Endodermal cell (in vitro differentiated cells): ENCODE results near the gene IPO11. TPM values are rescaled to one million over a fixed set of nuclear protein-coding genes. Genes with fewer than 3 reads are reported as not detected.

Source experiments
- DNase-seq: peaks from one replicate; pipeline ENCODE4 v3.0.0-alpha.2; 2017
- H3K27ac ChIP-seq: 2 replicates; pipeline ENCODE4 v1.5.1; 2013; ENCODE audit warnings: mild to moderate bottlenecking, low read depth, low read length, moderate library complexity
- H3K27me3 ChIP-seq: 2 replicates; pipeline ENCODE4 v1.6.1; 2013; ENCODE audit warnings: mild to moderate bottlenecking, low read length, moderate library complexity; ENCODE audit not compliant: insufficient read depth, control insufficient read depth, poor library complexity, severe bottlenecking
- H3K36me3 ChIP-seq: 2 replicates; pipeline ENCODE4 v1.7.0; 2013; ENCODE audit warnings: mild to moderate bottlenecking, low read length, moderate library complexity; ENCODE audit not compliant: control insufficient read depth, insufficient read depth
- H3K4me1 ChIP-seq: one replicate; pipeline ENCODE4 v1.7.0; 2013; ENCODE audit warnings: low read length; ENCODE audit not compliant: control insufficient read depth, insufficient read depth
- H3K4me3 ChIP-seq: 2 replicates; pipeline ENCODE4 v1.5.1; 2013; ENCODE audit warnings: mild to moderate bottlenecking, low read length, moderate library complexity
- H3K9ac ChIP-seq: 2 replicates; pipeline ENCODE4 v1.6.1; 2013; ENCODE audit warnings: mild to moderate bottlenecking, low read length, moderate library complexity; ENCODE audit not compliant: poor library complexity, severe bottlenecking; ENCODE audit errors: extremely low read depth
- H3K9me3 ChIP-seq: 2 replicates; pipeline ENCODE4 v1.6.1; 2013; ENCODE audit warnings: mild to moderate bottlenecking, low read length, moderate library complexity; ENCODE audit not compliant: control insufficient read depth
- H3K27ac Mint-ChIP-seq: 2 replicates; pipeline ENCODE4 v1.8.0; 2020; ENCODE audit warnings: mixed read lengths
- H3K27me3 Mint-ChIP-seq: 2 replicates; pipeline ENCODE4 v1.8.0; 2021; ENCODE audit warnings: mild to moderate bottlenecking, mixed read lengths; ENCODE audit not compliant: insufficient read depth
- H3K36me3 Mint-ChIP-seq: 2 replicates; pipeline ENCODE4 v1.8.0; 2020; ENCODE audit warnings: low read depth, mixed read lengths
- H3K4me1 Mint-ChIP-seq: 2 replicates; pipeline ENCODE4 v1.8.0; 2020; ENCODE audit warnings: mixed read lengths
- H3K4me3 Mint-ChIP-seq: 2 replicates; pipeline ENCODE4 v1.8.0; 2020; ENCODE audit warnings: mild to moderate bottlenecking, moderate library complexity, mixed read lengths
- H3K9me3 Mint-ChIP-seq: 2 replicates; pipeline ENCODE4 v1.8.0; 2020; ENCODE audit warnings: mild to moderate bottlenecking, mixed read lengths
- CTCF ChIP-seq: fragments of 200-600 bp; sonication (generic); conservative IDR thresholded peaks from 2 replicates; pipeline ENCODE4 v1.5.0; 2021; ENCODE audit warnings: antibody characterized with exemption, mild to moderate bottlenecking
- WGBS, 2 experiments: methylation state at CpG; one replicate each; pipeline versions ENCODE4 v1.1.5 to v1.1.7; 2013; ENCODE audit warnings: missing lambda C conversion rate in 2 of 2, mixed read lengths in 1 of 2; ENCODE audit not compliant: insufficient coverage in 1 of 2, insufficient read length in 1 of 2; 5-methylcytosine and 5-hydroxymethylcytosine counted together
- total RNA-seq, 2 donors: library from RNA; stranded (reverse); fragmentation: NEBNext Ultra II Directional in 1 of 2; extraction: Animal tissue kit (Norgen Biotek cat#: 25700) in 1 of 2; gene quantifications; 2 replicates in 1 of 2; 3 replicates in 1 of 2; pipeline ENCODE4 v1.2.1, GENCODE V29; 2021

Gene IPO11
- total RNA-seq, 2 donors from 2014 or later = 51.6 to 55.8 TPM

DNA sequence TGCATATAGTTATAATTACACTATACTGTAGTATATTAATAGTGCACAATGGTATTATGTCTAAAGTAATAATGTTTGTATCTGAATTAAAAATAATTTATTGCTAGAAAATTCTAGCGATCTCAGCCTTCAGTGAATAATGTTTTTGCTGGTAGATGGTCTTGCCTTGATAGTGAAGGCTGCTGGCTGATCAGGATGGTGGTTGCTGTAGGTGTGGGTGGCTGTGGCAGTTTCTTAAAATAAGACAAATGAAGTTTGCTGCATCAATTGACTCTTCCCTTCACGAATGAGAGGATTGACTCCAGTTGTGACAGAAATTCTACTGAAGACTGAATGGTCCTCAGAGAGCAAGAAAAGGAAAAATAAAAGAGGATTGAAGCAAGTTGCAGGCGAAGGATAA, 146.4 kb downstream of the IPO11 start:
- H3K9me3 ChIP-seq = no peaks in the 10 kb centered on the region
- no peaks in the 10 kb centered on the region for H3K27me3 ChIP-seq
- H3K27ac ChIP-seq = no peak overlapping the region
- peaks cover 6% of the 10 kb centered on the region for H3K4me1 Mint-ChIP-seq
- no peak overlapping the region for H3K4me3 Mint-ChIP-seq
- H3K9ac ChIP-seq = no peak overlapping the region
- DNase-seq = no peak
- 93 to 95% methylated on average over 3 of the region's 3 CpGs for WGBS, 2 experiments
- no peak overlapping the region for H3K4me3 ChIP-seq
- H3K36me3 Mint-ChIP-seq = peaks cover 26% of the 10 kb centered on the region
- peaks cover 21% of the 10 kb centered on the region for H3K36me3 ChIP-seq
- H3K27me3 Mint-ChIP-seq = no peaks in the 10 kb centered on the region
- H3K9me3 Mint-ChIP-seq = no peaks in the 10 kb centered on the region
- peaks cover 3% of the 10 kb centered on the region for H3K4me1 ChIP-seq
- H3K27ac Mint-ChIP-seq = no peak overlapping the region
- TF ChIP-seq CTCF = no peak

GRCh38 chr5:62560786-62561185, 148.2 kb downstream of the IPO11 start:
- Histone ChIP-seq H3K9ac (no peak overlapping the region), H3K4me3 (no peak overlapping the region), H3K9me3 (peaks cover 10% of the 10 kb centered on the region), H3K27me3 (no peaks in the 10 kb centered on the region), H3K4me1 (peaks cover 3% of the 10 kb centered on the region), H3K36me3 (peaks cover 17% of the 10 kb centered on the region), H3K27ac (no peak overlapping the region)
- Mint-ChIP-seq H3K27ac (no peak overlapping the region), H3K9me3 (peaks cover 10% of the 10 kb centered on the region), H3K27me3 (no peaks in the 10 kb centered on the region), H3K4me3 (no peak overlapping the region), H3K4me1 (peaks cover 6% of the 10 kb centered on the region), H3K36me3 (peaks cover 30% of the 10 kb centered on the region)
- DNase-seq = no peak
- WGBS, 2 experiments = 94% methylated on average over 1 of the region's 1 CpG; no CpG with 5 or more reads in 1 of the 2 experiments
- no peak for TF ChIP-seq CTCF

GRCh38 chr5:62561896-62562295, 149.3 kb downstream of the IPO11 start:
- no peak overlapping the region for H3K9ac ChIP-seq
- Mint-ChIP-seq H3K9me3 (peaks cover 17% of the 10 kb centered on the region), H3K27ac (no peak overlapping the region), H3K4me3 (no peak overlapping the region), H3K27me3 (no peaks in the 10 kb centered on the region), H3K4me1 (peaks cover 6% of the 10 kb centered on the region), H3K36me3 (peaks cover 35% of the 10 kb centered on the region)
- 88% methylated on average over 1 of the region's 1 CpG; no CpG with 5 or more reads in 1 of the 2 experiments for WGBS, 2 experiments
- no peaks in the 10 kb centered on the region for H3K27me3 ChIP-seq
- TF ChIP-seq CTCF = no peak
- no peak overlapping the region for H3K27ac ChIP-seq
- H3K36me3 ChIP-seq = peaks cover 28% of the 10 kb centered on the region
- H3K4me3 ChIP-seq = no peak overlapping the region
- peaks cover 3% of the 10 kb centered on the region for H3K4me1 ChIP-seq
- no peak for DNase-seq
- peaks cover 15% of the 10 kb centered on the region for H3K9me3 ChIP-seq
